GM19463 (cell line): ENCODE data around the gene SCEL.
"Not testable (repeated sequence)": the region's sequence is repeated elsewhere in the genome, so short reads cannot be mapped to it uniquely, and the experiment has no call there.

Source experiments
- ATAC-seq: cut with Tn5 transposase; IDR thresholded peaks from one replicate; pipeline ENCODE4 v1.9.1; 2021; ENCODE audit warnings: mild to moderate bottlenecking, moderate library complexity; ENCODE audit not compliant: unreplicated experiment

SCEL gene, protein sequence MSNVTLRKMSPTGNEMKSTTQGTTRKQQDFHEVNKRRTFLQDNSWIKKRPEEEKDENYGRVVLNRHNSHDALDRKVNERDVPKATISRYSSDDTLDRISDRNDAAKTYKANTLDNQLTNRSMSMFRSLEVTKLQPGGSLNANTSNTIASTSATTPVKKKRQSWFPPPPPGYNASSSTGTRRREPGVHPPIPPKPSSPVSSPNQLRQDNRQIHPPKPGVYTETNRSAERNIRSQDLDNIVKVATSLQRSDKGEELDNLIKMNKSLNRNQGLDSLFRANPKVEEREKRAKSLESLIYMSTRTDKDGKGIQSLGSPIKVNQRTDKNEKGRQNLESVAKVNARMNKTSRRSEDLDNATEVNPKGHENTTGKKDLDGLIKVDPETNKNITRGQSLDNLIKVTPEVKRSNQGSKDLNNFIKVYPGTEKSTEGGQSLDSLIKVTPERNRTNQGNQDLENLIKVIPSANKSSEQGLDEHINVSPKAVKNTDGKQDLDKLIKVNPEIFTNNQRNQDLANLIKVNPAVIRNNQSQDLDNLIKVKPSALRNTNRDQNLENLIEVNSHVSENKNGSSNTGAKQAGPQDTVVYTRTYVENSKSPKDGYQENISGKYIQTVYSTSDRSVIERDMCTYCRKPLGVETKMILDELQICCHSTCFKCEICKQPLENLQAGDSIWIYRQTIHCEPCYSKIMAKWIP

DNA sequence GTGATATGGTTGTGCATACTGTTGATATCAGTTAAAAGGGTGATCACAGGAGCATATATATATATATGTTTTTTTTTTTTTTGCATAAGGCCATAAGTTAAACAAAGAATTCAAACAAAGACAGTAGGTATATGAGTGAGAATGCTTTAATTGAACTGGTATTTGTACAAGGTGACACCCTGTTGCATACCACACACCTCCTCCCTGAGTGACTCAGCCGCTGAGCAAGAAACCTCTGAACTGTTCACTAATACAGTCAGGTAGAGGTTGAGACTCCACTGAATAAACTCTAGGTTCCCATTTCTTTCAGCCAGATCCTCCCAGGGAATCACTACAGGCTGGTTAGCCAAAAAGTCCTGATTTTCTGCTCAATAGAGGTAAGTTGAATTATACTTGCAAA lies at the start of gene SCEL:
Gene SCEL, plus strand, starts transcription at position 259 of the 400 bp plus-strand sequence. CDS start 20,170 bp downstream, outside the sequence.
- ATAC-seq = no peak

DNA sequence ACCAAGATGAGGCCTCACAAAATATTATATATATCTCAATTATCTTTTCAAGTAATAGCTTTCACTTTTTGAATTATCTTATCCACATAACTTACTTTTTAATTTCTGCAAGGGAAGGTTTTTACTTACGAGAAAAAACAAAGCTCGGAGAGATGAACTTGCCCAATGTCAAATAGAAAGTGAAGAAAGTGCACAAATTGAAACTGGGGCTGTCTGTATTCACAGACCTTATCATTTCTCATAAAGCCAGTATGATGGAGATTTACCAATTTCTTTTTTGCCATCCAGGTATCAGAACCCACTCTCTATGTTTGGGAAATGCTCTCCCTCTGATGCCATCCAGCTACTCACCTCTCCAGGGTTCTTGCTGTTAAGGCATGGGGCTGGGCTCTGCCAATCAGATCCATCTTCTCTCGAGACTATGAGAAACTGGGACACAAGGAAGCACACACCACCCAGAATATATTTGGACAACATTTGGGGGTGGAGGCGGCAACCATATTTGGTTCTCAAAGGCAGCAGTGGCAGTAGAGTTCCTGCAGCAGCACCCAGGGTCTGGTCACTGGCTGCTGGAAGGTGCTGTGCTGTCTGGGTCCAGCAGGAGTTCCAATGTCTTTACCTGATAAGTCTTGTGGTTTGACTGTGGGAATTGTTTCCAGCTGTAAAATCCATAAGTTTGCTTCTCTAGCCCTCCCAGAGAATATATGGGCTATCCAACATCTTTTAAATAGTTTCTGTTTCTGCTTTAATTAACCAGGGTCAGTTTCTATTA lies 45.8 kb upstream of the SCEL start:
- no peak for ATAC-seq

DNA sequence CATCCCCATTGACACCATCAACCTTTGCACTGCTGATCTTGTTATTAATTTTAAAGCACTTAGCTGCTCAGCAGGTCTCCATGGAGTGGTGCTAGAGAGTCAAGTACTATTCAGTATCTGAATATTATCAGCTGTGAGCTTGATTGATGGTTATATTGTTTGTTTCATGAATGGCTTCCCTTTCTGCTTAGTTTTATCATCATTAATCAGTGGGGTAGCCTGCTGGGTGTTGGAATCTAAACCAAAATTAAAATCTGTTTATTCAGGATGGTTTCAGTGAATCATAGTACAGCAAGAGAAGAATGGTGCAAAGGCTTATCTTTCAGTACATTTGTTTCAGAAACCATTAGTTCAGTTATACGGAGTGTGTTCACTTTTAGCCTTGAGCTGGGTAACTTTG lies 42.5 kb upstream of the SCEL start:
- ATAC-seq = peak; percentile 77

DNA sequence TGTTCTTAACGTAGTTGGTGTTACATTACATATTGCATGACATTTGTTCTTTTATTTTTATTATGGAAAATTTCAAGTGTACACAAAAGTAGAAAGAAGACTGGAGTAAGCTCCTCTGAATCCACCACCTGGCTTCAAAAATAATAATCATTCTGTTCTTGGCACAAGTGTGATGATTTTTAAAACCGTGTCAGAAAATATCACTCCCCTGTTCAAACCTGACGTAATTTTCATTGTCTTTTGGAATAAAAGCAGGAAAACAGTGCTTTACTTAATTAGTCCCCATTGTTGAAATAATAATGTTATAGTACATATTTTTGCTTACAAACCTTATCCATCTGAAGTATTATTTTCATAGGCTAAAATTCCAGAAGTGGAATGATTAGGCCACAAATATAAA lies 41.3 kb upstream of the SCEL start:
- ATAC-seq = no peak

DNA sequence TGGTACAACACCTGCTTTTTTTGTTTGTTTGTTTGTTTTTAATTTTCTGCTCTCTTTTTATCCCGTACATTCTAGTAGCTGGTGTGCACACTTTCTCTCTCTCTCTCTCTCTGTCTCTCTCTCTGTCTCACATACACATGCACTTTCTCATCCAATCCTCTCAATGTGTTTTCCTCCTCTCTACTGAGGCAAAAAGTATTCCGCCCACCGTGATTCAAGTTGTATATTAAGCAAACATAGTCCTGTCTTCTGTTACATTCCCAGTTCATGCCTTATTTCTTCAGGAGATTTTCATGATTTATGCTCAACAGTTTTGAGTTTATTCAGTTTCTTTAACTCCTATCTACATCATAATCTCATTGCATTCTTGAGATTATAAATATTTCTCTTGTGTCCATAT lies 38.2 kb upstream of the SCEL start:
- ATAC-seq = no peak

DNA sequence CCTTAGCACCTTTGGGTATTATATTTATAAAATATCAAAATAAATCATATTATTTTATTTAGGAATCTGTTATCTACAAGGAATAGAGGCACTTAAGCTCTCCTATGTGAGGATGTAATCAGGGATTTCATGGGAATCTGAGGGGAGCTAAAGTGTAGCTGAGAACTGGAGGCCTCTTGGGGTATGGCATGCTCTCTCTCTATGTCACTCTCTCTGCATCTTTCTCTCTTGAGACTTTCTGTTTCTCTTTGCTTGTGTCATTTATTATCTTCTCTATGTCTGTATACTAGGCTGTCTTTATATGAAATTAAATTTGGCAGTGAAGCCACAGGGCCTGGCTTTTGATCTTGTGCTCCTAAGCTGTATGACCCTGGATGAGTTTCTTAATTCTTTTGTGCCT lies 37.7 kb upstream of the SCEL start:
- no peak for ATAC-seq

DNA sequence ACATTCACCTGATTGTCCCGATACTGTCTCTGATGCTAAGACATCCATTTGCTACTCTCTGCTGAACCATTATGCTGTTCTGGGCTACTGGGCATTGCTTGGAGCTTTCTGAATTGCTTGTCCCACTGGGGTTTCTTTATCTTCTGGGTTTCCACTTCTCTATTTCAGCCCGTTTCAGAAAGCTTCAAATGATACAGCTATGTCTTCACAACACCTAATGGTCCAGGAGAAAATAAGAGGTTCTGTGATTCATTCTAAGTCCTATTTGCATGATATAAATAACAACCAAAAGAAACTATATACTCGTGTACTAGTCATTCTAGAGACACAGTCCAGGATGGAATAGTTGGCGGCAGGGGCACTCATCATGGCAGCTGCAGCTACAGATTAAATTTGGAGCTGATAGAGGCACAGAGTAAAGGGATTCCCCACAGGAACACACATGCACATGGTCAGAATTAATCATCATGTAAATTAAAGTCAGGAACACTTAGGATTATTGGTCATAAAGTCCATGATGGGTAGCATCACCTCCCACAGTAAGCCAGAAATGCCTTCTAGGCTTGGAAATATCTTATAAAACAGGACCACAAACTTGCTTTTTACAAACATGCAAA lies 33.3 kb upstream of the SCEL start:
- peak; percentile 80 for ATAC-seq

DNA sequence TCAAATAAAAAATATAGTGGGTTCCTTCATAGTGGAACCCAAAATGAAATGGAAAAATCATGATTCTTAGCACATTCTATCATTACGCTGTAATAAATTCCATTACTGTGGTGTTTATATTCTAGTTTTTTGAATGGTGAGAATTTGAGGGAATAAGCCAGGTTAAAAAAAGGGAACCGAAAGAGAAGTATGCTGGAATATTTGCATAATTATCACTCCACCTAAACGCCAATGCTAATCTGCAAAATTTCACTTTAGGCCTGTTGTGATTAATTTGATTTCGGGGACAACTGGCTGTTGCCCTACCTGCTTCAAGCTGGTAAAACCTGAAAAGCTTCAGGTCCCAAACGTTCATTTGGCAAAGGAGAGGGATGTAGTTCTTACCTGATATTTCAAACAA lies 32.1 kb upstream of the SCEL start:
- no peak for ATAC-seq

DNA sequence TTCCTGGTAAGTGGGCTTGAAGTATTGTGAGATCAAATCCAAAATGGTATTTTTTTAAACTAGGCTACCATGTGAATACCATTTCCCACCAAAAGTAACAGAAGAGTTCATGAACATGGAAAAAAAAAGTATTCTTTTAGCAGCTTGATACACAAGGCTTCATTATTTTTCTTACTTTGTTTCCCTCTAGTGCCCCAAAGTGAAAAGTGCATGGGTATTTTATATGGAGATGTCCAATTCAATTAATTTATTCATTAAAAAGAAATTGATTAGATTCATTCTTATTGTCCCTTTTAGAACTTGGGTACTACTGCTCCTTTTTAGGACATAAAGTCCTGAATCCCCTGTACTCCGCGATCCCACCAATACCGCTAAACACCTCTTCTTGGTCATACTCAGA lies 28.6 kb upstream of the SCEL start:
- ATAC-seq = no peak

DNA sequence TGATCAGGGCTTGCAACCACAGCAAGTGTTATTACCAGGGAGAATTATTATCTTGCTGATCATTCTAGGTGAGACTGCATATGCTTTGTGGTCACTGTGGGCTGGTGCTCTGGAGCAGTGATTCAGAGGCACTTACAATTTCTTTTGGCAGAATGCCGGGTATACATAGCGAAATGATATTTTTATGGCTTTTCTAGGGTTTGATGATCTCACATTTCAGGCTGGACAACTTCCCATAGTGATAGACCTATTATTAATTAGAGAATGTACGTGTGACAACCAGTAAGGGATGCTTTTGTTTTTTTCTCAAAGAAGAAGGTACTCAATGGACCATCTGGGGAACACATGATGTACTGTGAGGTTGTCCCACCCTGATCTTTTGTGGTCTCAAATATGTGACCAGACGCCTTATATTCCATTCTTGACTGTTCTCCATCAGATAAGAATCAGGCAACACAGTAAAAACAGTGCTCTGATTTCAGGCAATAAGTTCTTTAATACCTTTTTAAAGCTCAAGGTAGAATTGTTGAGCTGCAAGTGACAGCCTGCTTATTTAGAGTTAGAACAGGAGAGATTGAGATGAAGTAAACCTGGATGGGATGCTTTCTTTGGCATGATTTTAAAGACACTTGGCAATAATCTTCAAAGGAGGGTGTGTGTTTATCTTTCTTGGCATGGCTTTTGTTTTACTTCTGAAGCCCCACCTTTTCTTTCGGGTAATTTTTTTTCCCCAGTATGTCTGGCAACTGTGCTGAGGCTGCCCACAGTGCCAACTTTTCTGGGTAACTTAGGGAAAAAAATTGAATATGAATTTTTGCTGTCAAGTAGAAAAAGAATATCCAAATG lies 27.4 kb upstream of the SCEL start:
- no peak for ATAC-seq

DNA sequence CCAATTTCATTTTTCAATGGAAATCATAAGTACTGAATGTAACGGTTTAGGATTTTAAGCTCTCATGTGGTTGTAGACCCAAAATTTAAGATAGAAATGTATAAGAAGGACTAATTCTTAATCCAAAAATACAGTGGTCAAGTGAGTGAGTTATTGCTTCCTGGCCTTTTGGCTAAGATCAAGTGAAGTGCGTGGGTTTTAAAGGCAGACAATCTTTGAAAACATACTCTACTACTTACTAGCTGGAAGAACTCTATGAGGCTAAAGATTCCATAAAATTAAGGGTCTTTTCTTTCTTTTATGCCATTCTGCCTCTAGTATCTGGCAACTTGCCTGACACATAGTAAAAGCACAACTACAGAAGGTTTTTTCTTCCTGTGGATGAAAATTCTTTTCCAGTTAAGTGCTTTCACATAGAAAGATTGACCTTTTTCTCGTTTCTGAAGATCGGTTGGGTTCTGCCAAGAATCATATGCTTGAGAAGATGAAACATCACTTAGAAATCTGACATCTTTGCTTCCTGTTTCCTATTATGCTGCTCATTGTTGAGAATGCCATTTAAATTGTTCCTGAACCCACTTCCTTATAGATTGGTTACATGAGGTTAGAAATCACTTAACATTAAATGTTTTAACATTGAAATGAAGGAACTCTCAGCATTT lies 26.4 kb upstream of the SCEL start:
- ATAC-seq = no peak

DNA sequence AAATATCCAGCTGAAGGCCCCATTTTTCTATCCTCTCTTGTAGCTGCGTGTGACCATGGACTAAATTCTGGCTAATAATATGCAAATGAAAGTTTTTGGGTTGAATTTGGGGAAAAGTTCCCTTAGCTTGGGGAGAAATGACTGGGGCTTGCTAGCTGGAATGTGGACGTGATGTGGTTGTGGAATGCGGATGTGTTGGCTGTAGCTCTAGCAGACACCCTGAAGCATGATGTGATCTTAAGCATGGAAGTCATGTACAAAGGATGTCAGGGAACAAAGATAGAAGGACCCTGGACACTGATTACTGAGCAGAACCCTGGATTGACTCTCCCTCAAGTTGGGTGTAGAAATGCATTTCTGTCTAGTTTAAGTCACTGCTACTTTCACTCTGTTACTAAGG lies 25.4 kb upstream of the SCEL start:
- no peak for ATAC-seq

DNA sequence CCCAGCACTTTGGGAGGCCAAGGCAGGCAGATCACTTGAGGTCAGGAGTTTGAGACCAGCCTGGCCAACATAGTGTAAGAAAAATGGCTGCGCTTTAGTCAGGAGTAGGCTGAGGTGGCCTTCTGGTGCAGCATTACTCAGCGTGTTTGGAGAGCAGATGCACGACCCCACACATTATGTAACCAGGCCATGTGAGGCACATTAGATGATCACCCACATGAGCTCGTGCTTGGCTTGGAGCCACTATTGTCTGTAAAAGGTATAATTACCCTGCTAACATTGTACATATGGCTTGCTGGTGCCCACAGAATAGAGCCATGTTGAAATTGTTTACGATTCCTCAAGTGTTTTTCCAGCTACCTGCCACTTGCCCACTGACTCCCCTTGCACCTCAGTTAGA lies 24.0 kb upstream of the SCEL start:
- ATAC-seq = no peak

DNA sequence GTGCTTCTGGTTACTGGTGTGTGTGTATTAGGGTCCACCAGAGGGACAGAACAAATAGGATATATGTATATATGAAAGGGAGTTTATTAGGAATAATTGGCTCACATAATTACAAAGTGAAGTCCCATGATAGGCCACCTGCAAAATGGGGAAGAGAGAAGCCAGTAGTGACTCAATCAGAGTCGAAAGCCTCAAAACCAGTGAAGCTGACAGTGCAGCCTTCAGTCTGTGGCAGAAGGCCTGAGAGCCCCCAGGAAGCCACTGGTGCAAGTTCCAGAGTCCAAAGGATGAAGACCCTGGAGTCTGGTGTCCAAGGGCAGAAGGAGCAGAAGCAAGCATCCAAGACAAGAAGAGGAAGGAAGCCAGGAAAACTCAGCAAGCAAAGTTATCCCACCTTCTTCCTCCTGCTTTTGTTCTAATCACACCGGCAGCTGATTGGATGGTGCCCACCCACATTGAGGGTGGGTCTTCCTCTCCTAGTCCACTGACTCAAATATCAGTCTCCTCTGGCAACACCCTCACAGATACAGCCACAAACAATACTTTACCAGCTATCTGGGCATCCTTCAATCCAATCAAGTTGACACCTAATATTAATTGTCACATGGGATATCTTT lies 21.7 kb upstream of the SCEL start:
- ATAC-seq = peak; percentile 81

DNA sequence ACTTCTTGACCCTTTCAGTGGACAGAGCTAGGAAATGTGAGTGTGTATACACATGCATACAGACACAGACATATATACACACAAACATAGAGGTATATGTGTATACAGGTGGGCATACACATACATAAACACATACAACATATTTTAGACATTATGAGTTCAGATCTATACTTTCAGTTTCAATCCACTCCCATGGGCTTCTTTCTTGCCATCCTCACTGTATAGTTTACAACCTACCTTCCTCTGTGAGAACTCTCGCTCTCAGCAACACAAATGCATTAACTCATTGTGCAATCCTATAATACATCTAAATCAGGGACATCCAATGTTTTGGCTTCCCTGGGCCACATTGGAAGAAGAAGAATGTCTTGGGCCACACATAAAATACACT lies 21.2 kb upstream of the SCEL start:
- peak; percentile 79 for ATAC-seq

DNA sequence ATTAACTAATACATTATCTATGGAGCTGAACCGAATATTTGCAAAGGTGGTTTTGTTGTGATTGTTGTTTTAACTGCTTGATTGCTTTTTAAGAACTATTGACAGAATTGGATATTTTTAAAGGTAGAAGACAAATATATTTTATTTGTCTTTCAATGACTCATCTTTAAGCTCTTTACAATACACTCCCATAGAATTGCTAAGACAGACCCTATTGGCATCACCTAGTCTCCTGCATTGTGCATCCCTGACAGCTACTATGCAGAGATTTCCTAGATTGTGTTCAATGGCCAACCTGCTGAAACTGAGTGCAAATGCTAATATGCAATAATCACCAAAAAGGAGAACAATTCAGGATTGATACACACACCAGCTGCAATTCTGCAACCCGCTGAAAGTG lies 19.7 kb upstream of the SCEL start:
- ATAC-seq = no peak

DNA sequence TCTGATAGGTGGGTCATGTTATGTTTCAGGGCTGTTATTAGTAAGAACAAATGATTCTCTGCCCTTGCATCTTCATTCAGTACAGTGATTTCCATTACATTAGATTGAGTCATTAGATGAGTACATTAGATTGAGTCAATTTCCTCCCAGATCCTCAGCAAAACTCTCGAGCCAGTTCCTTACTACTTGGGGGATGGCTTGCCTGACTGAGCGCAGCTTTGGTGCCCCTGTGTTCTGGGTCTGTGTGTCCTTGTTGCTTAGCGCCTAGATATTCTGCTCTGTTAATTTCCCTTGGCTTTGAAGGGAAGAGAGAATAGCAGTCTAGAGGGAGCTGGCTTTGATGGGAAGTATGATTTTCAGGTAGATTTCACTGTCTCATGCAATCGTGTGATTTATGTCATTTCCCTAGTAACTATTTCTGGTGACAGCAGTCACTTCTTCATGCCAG lies 19.1 kb upstream of the SCEL start:
- ATAC-seq = peak; percentile 29

DNA sequence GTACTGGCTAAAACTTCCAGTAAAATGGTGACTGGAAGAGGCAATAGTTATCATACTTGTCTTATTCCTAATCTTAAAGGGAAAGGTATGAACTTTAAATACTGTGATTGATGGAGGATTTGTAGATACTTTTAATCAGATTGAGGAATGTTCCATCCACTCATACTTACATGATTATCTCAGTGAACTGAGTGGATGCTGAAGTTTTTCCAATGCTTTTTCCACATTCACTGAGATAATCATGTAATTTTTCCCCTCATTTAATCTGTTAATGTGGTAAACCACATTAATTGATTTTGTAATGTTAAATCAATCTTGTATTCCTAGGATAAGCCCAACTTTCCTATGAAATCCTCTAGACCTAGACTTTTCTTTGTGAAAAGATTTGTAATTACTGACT lies 17.2 kb upstream of the SCEL start:
- no peak for ATAC-seq

DNA sequence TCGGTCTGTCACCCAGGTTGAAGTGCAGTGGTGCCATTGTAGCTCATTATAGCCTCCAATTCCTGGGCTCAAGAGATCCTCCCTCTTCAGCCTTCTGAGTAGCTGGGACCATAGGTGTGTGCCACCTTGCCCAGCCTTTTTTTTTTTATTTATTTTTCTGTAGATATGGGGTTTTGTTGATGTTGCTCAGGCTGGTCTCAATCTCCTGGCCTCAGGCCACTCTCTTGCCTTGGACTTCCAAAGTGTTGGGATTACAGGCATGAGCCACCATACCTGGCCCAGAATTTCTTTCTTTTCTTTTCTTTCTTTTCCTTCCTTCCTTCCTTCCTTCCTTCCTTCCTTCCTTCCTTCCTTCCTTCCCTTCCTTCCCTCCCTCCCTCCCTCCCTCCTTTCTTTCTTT lies 16.1 kb upstream of the SCEL start:
- ATAC-seq = not testable (repeated sequence)
